Activated naive CD8-positive, alpha-beta T cell treated with anti-CD3 and anti-CD28 coated beads, Interleukin-2, amount 50 U/mL, for 16 hours (primary cell): ENCODE data around the gene FLRT1.

ENCODE experiments used
- DNase-seq: peaks from one replicate; pipeline ENCODE4 v3.0.0-alpha.2; 2020; ENCODE audit warnings: low read depth, low spot score

The FLRT1 gene

DNA sequence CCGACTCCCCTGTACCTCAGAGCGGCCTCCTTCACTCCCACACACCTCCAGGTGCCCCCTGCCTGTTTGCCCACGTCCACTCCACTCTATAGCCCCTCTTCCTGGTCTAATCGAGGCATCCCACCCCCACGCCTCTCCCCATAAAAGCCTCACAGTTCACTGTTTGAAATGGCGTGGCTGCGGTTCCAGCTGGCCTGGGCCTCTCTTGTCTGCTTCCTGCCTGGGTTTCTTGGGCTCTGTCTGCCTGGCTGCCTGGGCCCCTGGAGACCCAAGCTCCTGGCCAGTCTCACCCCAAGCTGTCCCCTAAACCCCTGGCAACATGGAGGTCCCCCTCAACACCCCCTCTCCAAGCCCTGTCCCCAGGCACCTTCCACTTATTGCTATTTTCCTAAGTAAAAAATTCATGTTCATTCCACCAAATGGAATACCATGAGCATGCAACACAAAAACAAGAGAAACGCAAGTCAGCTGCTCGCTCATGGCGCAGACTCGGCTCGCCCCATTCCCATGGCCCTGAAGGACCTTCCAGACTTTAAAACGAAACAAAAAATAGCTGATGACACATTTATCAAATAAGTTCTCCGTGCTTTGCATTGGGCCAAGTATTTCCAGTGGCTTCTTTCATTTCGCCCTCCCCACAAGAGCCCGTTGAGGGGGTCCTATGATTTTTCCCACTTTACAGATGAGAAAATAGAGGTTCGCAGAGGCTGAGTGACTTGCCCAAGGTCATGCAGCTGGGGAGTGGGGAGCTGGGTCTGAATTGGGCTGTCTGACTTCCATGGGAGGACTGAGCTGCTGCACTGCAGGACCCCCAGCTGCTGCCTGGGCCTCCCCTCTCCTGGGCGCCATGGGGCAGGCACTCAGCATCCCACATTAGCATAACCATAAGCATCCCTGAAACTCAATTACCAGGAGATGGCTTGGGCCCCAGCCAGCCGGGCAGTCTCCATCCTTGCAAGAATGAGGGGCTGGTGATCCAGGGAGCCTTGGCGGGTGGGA, 11.7 kb upstream of the FLRT1 start:
- no peak for DNase-seq

DNA sequence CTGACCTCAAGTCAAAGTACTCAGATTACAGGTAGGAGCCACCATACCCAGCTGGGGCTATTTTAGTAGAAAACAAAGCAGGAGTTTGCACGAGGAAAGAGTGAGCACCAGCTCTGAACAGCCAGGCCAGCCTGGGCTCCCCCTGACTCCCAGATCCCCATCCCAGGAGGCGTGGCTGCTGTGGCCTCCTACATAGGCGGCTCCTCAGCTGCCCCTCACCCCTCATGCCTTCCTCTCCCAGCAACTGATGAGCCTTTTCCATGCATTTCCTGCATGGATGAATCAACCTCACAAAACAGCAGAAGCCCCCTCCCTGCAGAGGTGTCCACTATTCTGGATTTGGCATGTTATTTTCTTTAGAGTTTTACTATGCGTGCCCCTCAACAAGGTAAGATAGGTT, 10.5 kb upstream of the FLRT1 start:
- no peak for DNase-seq

DNA sequence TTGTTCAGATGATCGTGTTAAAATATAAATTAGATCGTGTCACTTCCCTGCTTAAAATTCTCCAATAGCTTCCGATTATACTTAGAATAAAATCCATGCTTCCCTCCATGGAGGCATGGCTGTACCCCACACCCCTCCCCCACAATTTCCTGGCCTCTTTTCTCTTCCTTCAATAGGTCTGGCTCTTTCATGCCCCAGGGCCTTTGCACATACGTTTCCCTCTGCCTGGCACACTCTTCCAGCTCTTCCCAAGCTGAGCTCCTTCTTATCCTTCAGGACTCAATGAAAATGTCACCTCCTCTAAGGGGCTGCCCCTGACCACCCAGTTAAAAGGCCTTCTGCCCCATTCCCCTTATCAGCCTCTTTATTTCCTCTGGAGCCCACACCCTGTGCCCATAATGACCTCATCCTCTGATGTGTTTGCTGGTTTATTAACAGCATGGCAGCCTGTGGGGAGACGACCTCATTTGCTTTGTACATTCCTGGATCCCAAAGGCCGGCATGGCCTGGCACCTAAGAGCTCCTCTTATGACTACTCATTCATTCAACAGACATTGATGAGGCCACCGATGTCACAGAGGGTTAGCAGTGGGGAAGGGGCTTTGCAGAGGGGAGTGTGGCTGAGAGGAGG, 9.0 kb upstream of the FLRT1 start:
- DNase-seq, result no peak

DNA sequence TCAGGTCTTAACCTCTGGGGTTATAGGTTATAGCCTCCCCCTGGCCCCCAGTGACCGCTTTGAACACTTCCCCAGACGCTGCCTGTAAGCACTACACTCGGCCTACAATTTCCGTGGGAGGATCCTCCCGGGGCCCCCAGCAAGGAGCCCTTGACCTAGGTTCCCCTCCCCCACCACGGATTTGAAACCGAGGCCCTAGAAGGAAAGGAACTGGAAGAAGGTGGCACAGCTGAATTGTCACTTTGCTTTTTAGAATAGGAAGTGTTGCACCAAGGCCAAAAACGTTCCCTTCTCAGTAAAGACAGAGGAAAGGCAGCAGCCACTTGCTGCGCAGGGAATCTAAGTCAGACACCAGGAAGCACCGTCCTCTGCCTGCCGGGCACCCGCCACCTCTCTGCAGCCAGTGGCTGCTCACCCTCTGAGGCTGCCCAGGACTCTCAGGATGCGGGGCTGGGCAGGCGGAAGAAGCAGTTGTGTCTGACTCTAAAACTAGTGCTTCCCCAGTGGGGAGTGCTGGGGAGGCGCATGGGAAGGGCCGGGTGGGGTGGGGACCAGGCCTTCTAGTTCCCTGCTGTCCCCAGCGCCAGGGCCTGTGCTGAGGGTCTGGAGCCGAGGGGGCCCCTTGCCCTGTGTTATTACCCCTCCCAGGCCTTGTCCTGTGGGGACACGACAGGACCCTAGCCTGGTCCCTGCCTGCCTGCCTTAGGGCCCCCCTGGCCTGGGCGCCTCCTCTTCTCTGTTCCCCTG, 7.9 kb upstream of the FLRT1 start:
- no peak for DNase-seq

DNA sequence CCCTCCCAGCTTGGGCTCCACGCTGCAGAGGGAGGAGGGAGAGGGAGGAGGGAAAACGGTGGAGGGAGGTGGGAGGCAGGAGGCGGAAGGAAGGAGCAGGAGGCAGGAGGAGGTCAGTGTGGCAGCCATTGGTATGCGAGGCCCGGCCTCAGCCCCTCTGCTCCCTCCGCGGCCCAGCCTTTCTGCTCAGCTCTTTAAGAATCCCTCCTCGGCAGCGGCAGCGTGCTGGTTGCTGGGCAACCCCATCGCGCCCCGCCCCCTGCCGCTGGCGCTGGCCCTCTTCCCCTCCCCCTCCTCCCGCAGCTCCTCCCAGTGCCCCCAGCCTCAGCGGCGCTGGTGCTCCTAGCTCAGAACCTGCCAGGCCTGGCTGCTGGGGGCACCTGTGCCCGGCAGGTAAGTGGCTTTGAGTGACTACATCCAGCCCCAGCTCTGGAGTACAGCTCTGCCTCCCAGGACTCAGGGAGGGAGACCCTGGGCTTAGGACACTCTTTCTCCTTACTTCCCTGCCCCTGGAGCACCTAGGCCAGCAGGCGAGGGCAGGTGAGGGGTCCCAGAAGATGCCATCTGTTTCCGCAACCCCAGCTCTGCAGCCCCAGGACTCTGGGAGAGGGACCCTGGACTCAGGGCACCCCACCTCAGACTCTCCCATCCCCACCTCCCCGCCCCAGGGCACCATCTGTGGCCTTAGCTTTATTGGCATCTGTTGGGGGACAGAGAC, 7.2 kb upstream of the FLRT1 start:
- no peak for DNase-seq

DNA sequence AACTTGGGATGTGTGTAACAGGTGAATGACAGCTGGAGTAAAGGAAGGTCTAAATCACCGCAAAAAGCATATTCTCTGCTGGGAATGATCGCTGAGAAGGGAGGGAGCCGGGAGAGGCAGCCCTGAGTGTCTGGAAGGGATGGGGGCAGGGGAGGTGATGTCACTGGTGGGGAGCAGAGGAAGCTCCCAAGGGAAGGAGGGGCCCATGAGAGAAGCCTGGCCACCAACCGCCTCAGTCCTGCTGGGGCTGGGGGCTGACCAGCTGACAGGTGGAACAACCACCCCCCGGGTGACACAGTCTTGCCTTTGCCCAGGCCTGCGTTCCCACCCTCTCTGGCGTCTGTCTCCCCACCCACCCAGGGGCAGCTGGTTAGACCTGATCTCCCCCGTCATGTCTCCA, 6.0 kb upstream of the FLRT1 start:
- no peak for DNase-seq

DNA sequence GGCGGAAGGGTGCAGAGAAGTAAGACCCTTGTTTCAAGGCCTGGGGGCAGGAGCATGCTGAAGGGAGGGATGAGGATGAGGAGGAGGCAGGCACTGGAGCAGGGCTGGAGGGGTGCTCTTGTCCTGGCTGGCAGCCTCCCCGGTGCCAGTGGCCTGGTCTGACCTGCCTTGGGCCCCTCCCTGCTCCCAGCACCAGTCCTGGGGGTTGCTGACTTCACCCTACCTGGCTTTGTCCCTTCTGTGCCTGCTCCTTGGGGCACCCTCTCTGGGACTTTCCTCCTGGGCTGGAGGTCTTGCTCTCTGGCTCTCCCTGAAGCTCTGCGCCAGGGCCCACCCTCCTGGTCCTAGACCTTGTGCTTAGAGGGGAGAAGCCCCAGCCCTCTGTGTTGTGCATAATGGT, 4.7 kb upstream of the FLRT1 start:
- no peak for DNase-seq

DNA sequence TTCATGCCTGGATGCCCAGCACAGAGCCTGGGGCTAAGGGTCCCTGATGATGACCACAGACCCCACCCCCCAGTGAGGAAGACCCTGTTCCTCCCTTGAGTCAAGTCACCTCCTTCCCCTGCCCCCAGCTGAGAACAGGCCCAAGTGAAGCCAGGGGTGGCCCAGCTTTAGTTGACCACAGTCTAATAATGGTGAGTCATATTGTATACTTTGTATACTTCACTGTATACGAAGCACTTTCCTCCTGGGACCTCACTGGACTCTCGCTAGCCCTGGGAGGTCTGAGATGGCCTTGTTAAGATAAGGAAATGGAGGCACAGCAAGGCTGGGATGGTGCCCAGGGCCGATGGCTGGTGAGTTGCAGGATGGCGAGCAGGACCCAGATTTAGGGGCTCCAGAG, 3.7 kb upstream of the FLRT1 start:
- DNase-seq, result no peak

DNA sequence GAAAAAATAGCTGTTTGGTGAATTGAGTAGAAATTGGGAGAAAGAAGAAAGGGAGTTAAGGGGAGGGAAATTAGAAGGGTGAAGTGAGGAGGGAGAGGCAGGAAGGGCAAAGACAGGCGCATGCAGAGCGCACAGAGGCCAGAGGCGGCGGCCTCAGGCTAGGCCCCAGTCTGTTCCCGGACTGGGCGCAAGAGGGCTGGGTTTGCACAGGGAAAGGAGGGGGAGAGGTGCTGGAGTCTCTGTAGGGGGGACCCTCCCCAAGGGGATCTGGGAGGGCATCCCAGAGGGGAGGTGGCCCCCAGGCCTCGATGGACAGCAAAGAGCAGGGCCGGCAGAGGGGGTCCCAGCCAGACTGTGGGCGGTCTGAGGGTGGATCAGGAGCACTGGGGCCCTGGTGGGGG, 1.3 kb upstream of the FLRT1 start:
- no peak for DNase-seq

DNA sequence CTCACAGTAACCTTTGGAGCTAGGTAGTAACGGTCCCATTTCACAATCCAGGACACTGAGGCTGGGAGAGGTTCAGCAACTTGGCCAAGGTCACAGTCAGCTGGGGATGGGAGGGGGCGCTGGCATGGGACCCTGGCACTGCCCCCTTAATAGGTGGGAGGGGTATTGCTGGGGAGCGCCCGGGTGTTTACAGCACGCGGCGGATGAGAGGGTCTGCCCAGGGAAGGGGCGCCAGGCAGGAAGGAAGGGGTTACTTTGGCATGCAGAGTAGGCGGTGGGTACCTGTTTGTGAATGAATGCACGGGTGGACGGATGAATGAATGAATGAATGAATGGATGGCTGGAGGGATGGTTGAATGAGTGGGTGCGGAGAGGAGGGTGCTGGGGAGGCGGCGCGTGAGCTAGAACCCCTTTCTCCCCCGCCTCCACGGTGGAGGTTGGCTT, 628 bp upstream of the FLRT1 start:
- no peak for DNase-seq

DNA sequence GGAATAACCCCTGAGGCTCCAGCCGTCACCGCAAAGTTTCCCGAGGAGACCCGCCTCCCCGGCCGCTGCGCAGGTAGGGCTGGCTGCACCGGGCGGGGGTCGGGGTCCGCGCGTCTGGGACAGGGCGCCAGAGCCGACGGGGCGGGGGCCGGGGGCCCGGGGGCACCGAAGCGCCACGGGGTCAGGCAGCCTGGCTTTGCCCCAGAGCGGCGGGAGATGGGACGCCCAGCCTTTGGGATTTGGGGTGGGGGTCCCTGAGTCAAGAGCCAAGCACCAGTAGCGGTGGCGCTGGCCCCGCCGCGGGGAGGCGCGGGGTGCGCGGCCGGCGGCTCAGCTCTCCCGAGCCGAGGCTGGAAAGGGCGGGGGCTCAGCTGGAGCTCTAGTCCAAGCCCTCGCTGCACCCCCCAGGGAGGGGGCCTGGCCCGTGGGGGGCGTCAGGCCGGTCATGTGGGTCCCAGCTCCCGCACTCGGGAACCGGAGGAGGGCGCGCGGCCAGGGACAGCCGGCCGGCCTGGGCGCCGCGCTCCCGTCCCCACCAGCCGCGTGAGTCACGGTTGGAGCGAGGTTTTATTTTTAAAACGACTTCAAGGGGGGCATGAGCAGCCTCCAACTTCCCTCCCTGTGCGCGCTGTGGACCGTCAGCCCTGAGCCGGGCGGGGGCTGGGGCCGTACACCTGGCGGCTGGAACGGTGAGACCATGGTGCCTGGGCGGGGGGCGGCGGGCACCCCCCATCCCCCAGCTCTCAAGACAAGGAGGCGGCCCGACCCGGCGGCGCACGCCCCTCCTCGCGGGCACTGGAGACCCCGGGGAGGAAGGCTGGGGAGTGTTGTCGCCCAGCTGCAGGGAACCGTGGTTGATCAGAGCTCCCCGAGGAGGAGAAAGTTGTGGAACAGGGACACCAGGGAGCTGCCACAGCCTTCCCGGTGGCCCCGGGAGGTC, 626 bp downstream of the FLRT1 start:
- no peak for DNase-seq

DNA sequence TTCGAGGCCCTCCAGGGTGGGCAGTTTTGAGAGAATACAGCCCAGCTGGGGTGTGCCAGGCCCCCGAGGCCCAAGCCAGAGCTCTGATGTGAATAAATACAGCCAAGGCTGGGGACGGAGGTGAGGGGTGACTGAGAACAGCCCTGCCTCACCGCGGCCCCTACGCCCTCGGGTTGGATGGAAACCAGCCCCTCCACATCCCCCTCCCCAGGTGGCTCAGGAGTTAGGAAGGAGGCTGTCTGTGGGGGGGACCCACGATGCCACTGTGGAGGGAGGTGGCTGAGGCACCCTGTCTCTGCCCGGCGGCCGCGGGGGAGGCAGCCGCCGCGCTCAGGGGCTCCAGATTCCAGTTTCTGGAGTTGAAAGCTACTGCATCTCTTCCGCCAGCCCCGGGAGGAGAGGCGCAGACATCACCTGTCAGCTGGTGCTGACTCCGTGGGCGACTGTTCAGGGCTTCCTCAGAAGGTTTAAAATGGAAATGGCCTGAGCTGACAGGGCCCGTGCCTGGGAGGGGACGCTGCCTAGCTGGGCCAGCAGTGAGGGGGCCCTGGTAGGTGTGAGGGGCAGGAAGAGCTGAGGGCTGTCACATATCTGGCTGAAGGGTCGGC, 1.4 kb downstream of the FLRT1 start:
- no peak for DNase-seq

DNA sequence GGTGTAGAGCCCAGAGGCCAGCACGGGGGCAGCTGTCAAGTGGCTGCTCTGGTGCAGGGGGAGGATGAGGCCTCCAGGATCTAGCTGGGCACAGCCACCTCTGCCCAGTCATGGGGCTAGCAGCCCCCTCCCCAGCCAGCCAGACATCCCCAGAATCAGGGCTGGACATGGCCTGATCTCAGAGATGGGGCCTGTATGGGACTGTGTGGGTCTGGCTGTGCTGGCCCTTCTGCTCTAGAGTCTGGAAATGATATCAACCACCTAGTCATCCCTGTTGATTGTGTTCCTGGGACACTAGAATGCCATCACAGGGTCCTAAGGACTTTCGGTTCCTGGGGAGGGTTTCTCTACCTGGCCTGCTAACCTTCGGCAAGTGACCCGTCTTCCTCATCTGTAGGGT, 2.8 kb downstream of the FLRT1 start:
- no peak for DNase-seq

DNA sequence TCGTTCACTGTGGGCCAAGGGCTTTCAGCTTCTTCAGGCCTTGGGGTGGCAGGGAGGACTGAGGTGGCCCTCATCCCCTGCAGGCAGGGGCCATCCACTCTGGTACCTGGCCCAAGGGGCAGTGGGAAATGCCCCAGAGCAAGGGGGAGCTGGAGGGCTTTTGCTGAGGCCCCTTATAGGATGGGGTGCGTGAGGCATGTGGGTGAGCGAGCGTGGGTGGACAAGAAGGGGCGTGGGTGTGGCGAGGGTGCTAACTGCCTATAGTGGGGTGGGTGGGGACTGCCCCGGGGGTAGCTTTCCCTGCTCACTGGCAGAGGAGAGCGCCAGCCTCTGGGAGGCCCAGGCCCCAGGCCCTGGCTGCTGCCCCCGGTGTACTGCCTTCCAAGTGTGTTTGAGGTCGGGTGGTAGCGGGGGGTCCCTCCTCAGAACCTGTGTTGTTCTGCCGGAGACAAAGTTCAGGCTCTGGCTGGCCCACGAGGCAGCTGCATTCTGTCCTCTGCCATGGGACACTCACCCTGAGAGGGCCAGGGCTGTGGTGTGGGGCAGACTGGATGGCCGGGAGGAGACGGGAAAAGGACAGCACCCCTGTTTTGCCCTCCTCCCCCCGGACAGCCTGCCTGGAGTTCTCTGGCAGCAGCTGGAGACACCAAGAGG, 3.4 kb downstream of the FLRT1 start:
- no peak for DNase-seq

DNA sequence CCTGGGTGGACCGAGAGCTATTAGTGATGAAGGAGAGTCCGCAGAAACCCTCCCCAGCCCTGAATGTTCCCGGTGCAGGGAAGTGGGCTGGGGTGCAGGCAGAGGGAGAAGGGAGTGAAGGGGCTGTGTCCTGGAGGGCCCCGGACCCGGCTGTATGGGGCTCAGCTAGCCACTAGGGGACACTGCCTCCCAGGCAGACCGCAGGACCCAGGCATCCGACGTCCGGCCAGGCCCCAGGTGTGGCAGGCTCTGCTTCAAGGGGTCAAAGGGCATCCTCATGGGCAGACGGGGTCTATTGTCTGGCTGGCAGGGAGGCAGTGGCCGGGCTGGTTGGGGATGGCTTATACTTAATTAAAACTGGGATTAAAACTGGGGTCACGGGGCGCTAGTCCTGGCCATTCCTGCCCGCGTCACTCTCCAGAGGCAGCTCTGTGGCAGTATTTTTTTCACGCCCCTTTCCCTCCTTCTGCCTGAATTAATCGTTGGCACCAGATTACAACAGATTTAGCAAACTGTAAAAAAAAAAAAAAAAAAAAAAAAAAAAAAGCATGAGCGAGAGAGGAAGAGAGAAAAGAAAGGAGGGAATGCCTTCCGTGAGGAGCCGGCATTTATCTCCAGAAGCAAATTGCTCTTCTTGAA, 5.1 kb downstream of the FLRT1 start:
- no peak for DNase-seq

DNA sequence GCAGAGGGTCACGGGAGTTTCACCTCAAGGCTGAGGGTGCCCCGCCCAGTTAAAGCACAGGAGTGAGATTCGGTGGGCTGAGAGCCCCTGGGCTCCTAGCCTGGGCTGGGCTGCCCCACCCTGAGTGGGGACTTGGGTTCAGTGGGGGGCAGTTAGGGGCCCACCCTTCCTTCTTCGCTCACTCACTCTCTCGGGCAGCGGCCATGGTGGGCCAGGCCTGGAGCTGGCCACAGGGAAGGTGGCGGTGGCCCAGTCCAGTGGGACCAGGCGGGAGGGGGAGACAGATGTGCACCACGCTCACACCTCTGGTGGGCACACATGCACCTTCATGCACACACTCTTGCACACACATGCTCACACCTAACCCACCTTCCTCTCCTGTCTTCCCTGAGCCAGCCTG, 6.1 kb downstream of the FLRT1 start:
- no peak for DNase-seq

DNA sequence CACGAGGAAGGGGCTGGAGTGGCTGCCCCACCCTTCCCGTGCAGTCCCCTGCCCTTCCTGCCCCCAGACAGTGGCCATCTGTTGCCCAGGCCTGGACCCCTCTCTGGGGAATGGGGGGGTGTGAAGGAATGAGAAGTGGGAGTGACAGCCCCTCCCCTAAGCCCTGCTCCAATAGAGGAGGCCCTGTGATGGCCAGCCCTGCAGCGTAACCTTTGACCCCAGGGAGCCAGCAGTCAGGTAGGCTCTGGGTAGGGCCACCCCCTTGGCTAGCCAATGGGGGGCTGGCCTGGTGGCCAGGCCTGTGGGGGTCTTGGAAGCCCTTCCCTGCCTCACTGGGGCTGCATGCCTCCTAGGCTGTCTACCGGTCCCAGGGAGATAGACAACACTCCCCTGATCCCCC, 6.6 kb downstream of the FLRT1 start:
- DNase-seq, result no peak

DNA sequence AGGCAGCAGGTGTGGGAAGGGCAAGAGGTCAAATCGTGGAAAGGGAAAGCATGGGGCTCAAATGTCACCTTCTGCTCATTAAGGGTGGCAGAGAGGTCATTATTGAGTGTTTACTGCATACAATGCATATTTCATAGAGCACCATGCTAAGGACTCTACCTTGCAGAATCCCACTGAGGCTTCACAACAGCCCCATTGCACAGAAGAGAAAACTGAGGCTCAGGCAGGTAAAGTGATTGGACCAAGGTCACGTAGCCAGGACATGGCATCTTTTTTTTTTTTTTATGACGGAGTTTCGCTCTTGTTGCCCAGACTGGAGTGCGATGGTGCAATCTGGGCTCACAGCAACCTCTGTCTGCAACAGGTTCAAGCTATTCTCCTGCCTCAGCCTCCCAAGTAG, 7.8 kb downstream of the FLRT1 start:
- DNase-seq, result no peak

DNA sequence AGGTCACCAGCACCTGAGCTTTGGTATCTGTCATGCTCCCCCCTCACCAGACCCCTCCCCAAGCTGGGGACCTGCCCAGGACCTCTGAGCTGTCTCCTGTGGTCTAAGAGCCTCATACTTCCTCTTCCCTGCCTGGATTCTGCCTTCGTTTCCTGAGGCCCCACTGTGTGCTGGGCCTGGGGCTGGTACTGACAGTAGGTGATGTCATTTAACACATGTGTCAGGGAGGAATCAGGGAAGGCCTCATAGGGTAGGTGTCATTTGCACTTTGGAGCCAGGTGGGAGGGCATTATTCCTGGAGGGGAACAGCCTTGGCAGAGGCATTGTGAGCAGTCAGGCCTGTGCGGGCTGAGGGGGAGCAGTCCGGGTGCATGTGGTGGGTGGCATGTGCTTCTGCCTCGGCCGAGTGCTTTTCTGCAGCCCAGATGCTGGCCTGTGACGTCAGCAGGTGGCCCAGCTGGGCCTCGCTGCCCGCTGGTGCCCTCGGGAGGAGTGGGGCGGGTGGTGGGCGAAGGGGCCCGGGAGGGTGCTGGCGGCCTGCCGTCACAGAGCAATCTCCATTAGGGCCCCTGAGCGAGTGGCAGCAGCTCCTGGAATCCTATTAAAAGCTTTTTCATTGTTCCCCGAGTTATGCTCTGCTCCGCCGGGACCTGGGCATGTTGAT, 9.1 kb downstream of the FLRT1 start:
- DNase-seq, result no peak
